A549 (cell line): ENCODE measurements around the gene BRMS1. TPM values are rescaled to one million over a fixed set of nuclear protein-coding genes. Genes with fewer than 3 reads are reported as not detected.
"Not testable (repeated sequence)": the region's sequence is repeated elsewhere in the genome, so short reads cannot be mapped to it uniquely, and the experiment has no call there.

Experiments used
- ATAC-seq, 2 experiments: fragments of 200-7000 bp in 1 of 2; fragments of >200 bp in 1 of 2; cut with Nextera tagmentation in 1 of 2; cut with Tn5 transposase in 1 of 2; 3 replicates each; pipeline versions ENCODE4 v1.8.0 to v1.9.1; 2018 to 2020; ENCODE audit warnings: mild to moderate bottlenecking in 1 of 2, moderate library complexity in 1 of 2
- CTCF ChIA-PET: fragments of 300-600 bp; sonication (Branson Sonifier 250); formaldehyde crosslinking; extraction: SDS; loops from one replicate; lab custom pipeline; 2021; ENCODE audit warnings: antibody characterized with exemption, inconsistent platforms; lab: Yijun Ruan, JAX
- POLR2A ChIA-PET: fragments of 350-600 bp; formaldehyde crosslinking; extraction: SDS; loops from one replicate; lab custom pipeline; 2021; ENCODE audit warnings: antibody characterized with exemption, inconsistent platforms; lab: Yijun Ruan, JAX
- DNase-seq, 2 experiments: peaks; one replicate each; pipeline versions ENCODE4 v3.0.0 to v3.0.0-alpha.2; 2011 to 2016; ENCODE audit warnings: low read depth in 1 of 2, low spot score in 1 of 2
- FAIRE-seq: peaks from 2 replicates; lab custom pipeline; 2011; peaks lifted over from hg19 to GRCh38; lab: Jason Lieb, UNC
- H3K27ac ChIP-seq, 2 experiments: fragments of >200 bp; sonication (Bioruptor Twin); formaldehyde crosslinking; 3 replicates each; pipeline ENCODE4 v1.5.1; 2016 to 2017
- H3K4me1 ChIP-seq: fragments of >200 bp; sonication (Bioruptor Twin); formaldehyde crosslinking; 3 replicates; pipeline ENCODE4 v1.6.1; 2016
- H3K4me2 ChIP-seq: fragments of >200 bp; sonication (Bioruptor Twin); formaldehyde crosslinking; 3 replicates; pipeline ENCODE4 v1.6.1; 2016
- H3K4me3 ChIP-seq: fragments of >200 bp; sonication (Bioruptor Twin); formaldehyde crosslinking; 3 replicates; pipeline ENCODE4 v1.5.1; 2016
- H3K9me3 ChIP-seq: fragments of >200 bp; sonication (Bioruptor Twin); formaldehyde crosslinking; 3 replicates; pipeline ENCODE4 v1.6.1; 2016
- CEBPB ChIP-seq, 2 experiments: fragments of >200 bp in 1 of 2; sonication (Bioruptor Twin) in 1 of 2; formaldehyde crosslinking in 1 of 2; IDR thresholded peaks; 2 replicates each; pipeline ENCODE4 v1.6.1; 2012 to 2016
- EHF ChIP-seq: fragments of 250-450 bp; sonication (Bioruptor Pico); IDR thresholded peaks from 2 replicates; pipeline ENCODE4 v1.5.0; 2020; ENCODE audit warnings: mild to moderate bottlenecking
- HMGXB4 ChIP-seq: fragments of 250-450 bp; sonication (Bioruptor Pico); IDR thresholded peaks from 2 replicates; pipeline ENCODE4 v1.5.0; 2021; ENCODE audit warnings: mild to moderate bottlenecking, moderate library complexity, borderline replicate concordance
- HOXB13 ChIP-seq: fragments of 250-450 bp; sonication (Bioruptor Pico); IDR thresholded peaks from 2 replicates; pipeline ENCODE4 v1.5.0; 2020; ENCODE audit warnings: low read depth, mild to moderate bottlenecking, moderate library complexity
- JUN ChIP-seq, 2 experiments: fragments of >200 bp; sonication (Bioruptor Twin); formaldehyde crosslinking; IDR thresholded peaks; 2 replicates in 1 of 2; 3 replicates in 1 of 2; pipeline ENCODE4 v1.6.1; 2016 to 2017
- KDM1A ChIP-seq: fragments of 200-600 bp; sonication (generic); IDR thresholded peaks from 2 replicates; pipeline ENCODE4 v1.6.1; 2016; ENCODE audit warnings: low read depth, mild to moderate bottlenecking
- MAFK ChIP-seq: fragments of 450-650 bp; IDR thresholded peaks from 2 replicates; pipeline ENCODE4 v1.6.1; 2014; ENCODE audit not compliant: partially characterized antibody
- MAX ChIP-seq: IDR thresholded peaks from 2 replicates; pipeline ENCODE4 v1.6.1; 2012
- MYC ChIP-seq: IDR thresholded peaks from 2 replicates; pipeline ENCODE4 v1.6.1; 2012; ENCODE audit warnings: mild to moderate bottlenecking, inconsistent platforms, low read length, improper control_type of control experiment, borderline replicate concordance
- NR3C1 ChIP-seq: fragments of >200 bp; sonication (Bioruptor Twin); formaldehyde crosslinking; IDR thresholded peaks from 3 replicates; pipeline ENCODE4 v1.6.1; 2017
- POLR2A ChIP-seq: IDR thresholded peaks from 2 replicates; pipeline ENCODE4 v1.6.1; 2012; ENCODE audit warnings: mild to moderate bottlenecking, low read length
- RAD21 ChIP-seq, 2 experiments: fragments of >200 bp in 1 of 2; sonication (Bioruptor Twin) in 1 of 2; formaldehyde crosslinking in 1 of 2; IDR thresholded peaks in 1 of 2; conservative IDR thresholded peaks in 1 of 2; 2 replicates in 1 of 2; 3 replicates in 1 of 2; pipeline ENCODE4 v1.6.1; 2012 to 2018; ENCODE audit warnings: inconsistent platforms in 1 of 2
- RARB ChIP-seq: fragments of 250-450 bp; sonication (Bioruptor Pico); IDR thresholded peaks from 2 replicates; pipeline ENCODE4 v1.8.0; 2021; ENCODE audit warnings: mild to moderate bottlenecking, moderate library complexity
- RNF2 ChIP-seq: fragments of 200-600 bp; sonication (generic); IDR thresholded peaks from 2 replicates; pipeline ENCODE4 v1.6.1; 2016; ENCODE audit warnings: low read depth, mild to moderate bottlenecking, antibody characterized with exemption, moderate library complexity, borderline replicate concordance
- WGBS: methylation state at CpG from one replicate; pipeline ENCODE4 v1.1.6; 2017; ENCODE audit errors: missing lambda C conversion rate; 5-methylcytosine and 5-hydroxymethylcytosine counted together
- polyA plus RNA-seq, 4 experiments: library from polyadenylated mRNA; depleted of rRNA in 3 of 4; stranded (reverse); fragments of >200 nt; fragmentation: RNase III in 1 of 4; extraction: RNeasy Plus Mini Kit Qiagen cat#74134 plus additional on column Dnase treatment in 1 of 4; gene quantifications; 2 replicates in 3 of 4; 3 replicates in 1 of 4; pipeline ENCODE4 v1.2.3, GENCODE V29; 2011 to 2017
- TF ChIP-seq, protein P1 (sequence below): fragments of 450-650 bp; IDR thresholded peaks from 2 replicates; pipeline ENCODE4 v1.6.1; 2014; ENCODE audit warnings: antibody characterized with exemption

BRMS1 gene
- polyA plus RNA-seq, 2 of the 4 experiments (the other 2 are of a cell fraction) = 56.2 to 90.8 TPM

DNA sequence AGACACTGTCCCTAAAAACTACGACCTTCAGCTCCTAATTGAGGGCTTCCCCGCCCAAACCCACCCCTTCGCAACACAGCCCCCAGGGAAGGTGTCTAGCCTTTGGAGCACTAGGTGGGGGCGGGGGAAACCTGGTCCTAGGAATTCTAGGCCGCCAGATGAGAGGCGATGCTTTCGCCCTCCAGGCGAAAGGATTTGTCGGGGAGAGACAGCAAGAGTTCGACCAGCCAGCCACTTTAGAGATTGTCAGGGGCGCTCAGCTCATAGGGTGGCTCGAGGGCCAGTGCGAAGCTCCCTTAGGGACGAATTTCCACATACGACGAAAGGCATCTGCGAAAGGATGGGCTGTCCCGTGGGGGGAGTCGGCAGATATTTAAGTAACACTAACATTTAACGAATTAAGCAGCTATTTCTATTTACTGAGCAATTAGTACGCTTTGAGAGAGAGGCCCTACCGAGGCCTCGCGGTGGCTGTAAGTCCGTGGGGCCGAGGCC, 33.4 kb downstream of the BRMS1 start:
- CTCF ChIA-PET = interaction anchor here (0.5 to 12.2 kb wide), 30 partner anchors 9 to 685 kb away, joined by 3 to 247 read pairs (median 8); partner anchors contain the start of genes B4GAT1, BRMS1, MRPL11 and RIN1
- Histone ChIP-seq H3K9me3 (no peaks in the 10 kb centered on the region), H3K27ac (peak overlapping the region; percentile 76 to 88), H3K4me3 (peak overlapping the region; percentile 42), H3K4me1 (peaks cover 13% of the 10 kb centered on the region), H3K4me2 (peak overlapping the region; percentile 79)
- no peak for DNase-seq
- no peak for TF ChIP-seq POLR2A
- TF ChIP-seq MYC = no peak
- no peak for TF ChIP-seq JUN (IDR thresholded peaks at IDR 0.05)
- TF ChIP-seq KDM1A = no peak
- no peak for TF ChIP-seq NR3C1
- no peak for TF ChIP-seq RARB
- no peak for TF ChIP-seq HMGXB4
- no peak for TF ChIP-seq RAD21 (conservative IDR thresholded peaks at IDR 0.05 in 1 of 2, IDR thresholded peaks at IDR 0.05 in 1 of 2)
- TF ChIP-seq HOXB13 = no peak
- no peak for TF ChIP-seq MAX
- POLR2A ChIA-PET = interaction anchor here (1.1 to 3.0 kb wide), 4 partner anchors 15 to 169 kb away, joined by 3 to 42 read pairs (median 8); partner anchors contain the start of genes DPP3 and RIN1
- FAIRE-seq = no peak
- WGBS = 17% methylated on average over 23 of the region's 26 CpGs
- ATAC-seq = peak; percentile 3 to 6; a peak in 3 of 6 replicates

- H3K27ac ChIP-seq, ATAC-seq: not testable (repeated sequence)
- WGBS = 83% methylated on average over 18 of the region's 18 CpGs
These were observed 34.0 kb downstream of the BRMS1 start for GRCh38 chr11:66310803-66311440.

GRCh38 chr11:66310324-66310723, 34.6 kb downstream of the BRMS1 start:
- no peak overlapping the region for H3K4me2 ChIP-seq
- no peak overlapping the region for H3K4me3 ChIP-seq
- DNase-seq (no peak), FAIRE-seq (no peak), ATAC-seq (no peak)
- 67% methylated on average over 8 of the region's 8 CpGs for WGBS
- no peak for TF ChIP-seq RNF2
- TF ChIP-seq CEBPB (IDR thresholded peaks at IDR 0.05) = no peak
- TF ChIP-seq EHF (CRISPR knock-in tag) = no peak
- POLR2A ChIA-PET = no interaction called here
- peaks cover 13% of the 10 kb centered on the region for H3K4me1 ChIP-seq
- no peaks in the 10 kb centered on the region for H3K9me3 ChIP-seq
- CTCF ChIA-PET = interaction anchor here (0.7 to 12.2 kb wide), 18 partner anchors 12 to 385 kb away, joined by 3 to 247 read pairs (median 14); partner anchors contain the start of genes B4GAT1, BRMS1, RIN1 and TMEM151A
- no peak overlapping the region for H3K27ac ChIP-seq

More at GRCh38 chr11:66310803-66311440, 34.0 kb downstream of the BRMS1 start:
- ChIA-PET POLR2A (interaction anchor here (2.4 to 3.0 kb wide), 3 partner anchors 16 to 169 kb away, joined by 5 to 42 read pairs (median 11); partner anchors contain the start of genes DPP3 and RIN1), CTCF (interaction anchor here (0.5 to 12.2 kb wide), 31 partner anchors 9 to 684 kb away, joined by 3 to 247 read pairs (median 7); partner anchors contain the start of genes B4GAT1, BRMS1, MRPL11 and RIN1)
- DNase-seq, H3K9me3 ChIP-seq, FAIRE-seq, H3K4me3 ChIP-seq, H3K4me2 ChIP-seq: not testable (repeated sequence)
- H3K4me1 ChIP-seq = peaks cover 13% of the 10 kb centered on the region

- ChIA-PET CTCF (interaction anchor here (0.7 to 12.2 kb wide), 10 partner anchors 11 to 80 kb away, joined by 3 to 247 read pairs (median 24); partner anchors contain the start of genes B4GAT1, BRMS1, RIN1 and TMEM151A), POLR2A (no interaction called here)
- no peak overlapping the region for H3K4me2 ChIP-seq
- no peak overlapping the region for H3K4me3 ChIP-seq
- H3K27ac ChIP-seq = no peak overlapping the region
- WGBS = 32% methylated on average over 3 of the region's 3 CpGs
- ATAC-seq (no peak), FAIRE-seq (no peak), DNase-seq (no peak)
- H3K4me1 ChIP-seq = peaks cover 13% of the 10 kb centered on the region
- TF ChIP-seq, protein P1, sequence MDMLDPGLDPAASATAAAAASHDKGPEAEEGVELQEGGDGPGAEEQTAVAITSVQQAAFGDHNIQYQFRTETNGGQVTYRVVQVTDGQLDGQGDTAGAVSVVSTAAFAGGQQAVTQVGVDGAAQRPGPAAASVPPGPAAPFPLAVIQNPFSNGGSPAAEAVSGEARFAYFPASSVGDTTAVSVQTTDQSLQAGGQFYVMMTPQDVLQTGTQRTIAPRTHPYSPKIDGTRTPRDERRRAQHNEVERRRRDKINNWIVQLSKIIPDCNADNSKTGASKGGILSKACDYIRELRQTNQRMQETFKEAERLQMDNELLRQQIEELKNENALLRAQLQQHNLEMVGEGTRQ = no peak
- TF ChIP-seq MAFK = peak; percentile 82
- H3K9me3 ChIP-seq = no peaks in the 10 kb centered on the region
These were observed 35.4 kb downstream of the BRMS1 start for GRCh38 chr11:66309475-66309874.
